ENCODE data around the gene ERP44. TPM values are rescaled to one million over a fixed set of nuclear protein-coding genes. Genes with fewer than 3 reads are reported as not detected.

The ERP44 gene
- total RNA-seq, 4 donors from 2014 or later, result 7.0 to 10.8 (median 9.7) TPM

GRCh38 chr9:100057624-100058023, 41.2 kb downstream of the ERP44 start:
- no peak overlapping the region for H3K4me3 ChIP-seq
- intact Hi-C loops (cut with DNase I; ENCODE audit: low total_unique reads) (no loop called here), in situ Hi-C loops (cut with MboI; ENCODE audit: low sequenced_read_pairs in 4 of 4) (no loop called here)
- no peaks in the 10 kb centered on the region for H3K27me3 ChIP-seq
- H3K36me3 ChIP-seq, result peaks cover 0 to 5% of the 10 kb centered on the region in 2 donors
- no peaks in the 10 kb centered on the region for H3K9me3 ChIP-seq
- no peaks in the 10 kb centered on the region for H3K4me1 ChIP-seq
- TF ChIP-seq POLR2A (IDR thresholded peaks at IDR 0.05) (no peak), CTCF (IDR thresholded peaks at IDR 0.05 in 4 of 5, conservative IDR thresholded peaks at IDR 0.05 in 1 of 5) (no peak)
- ATAC-seq, result no peak
- DNase-seq, result no peak
- H3K27ac ChIP-seq, result no peak overlapping the region

GRCh38 chr9:100056561-100056960, 42.2 kb downstream of the ERP44 start:
- DNase-seq (no peak), ATAC-seq (no peak)
- Histone ChIP-seq H3K27me3 (no peaks in the 10 kb centered on the region), H3K9me3 (no peaks in the 10 kb centered on the region), H3K27ac (no peak overlapping the region), H3K36me3 (peaks cover 0 to 11% of the 10 kb centered on the region in 2 donors), H3K4me3 (no peak overlapping the region), H3K4me1 (no peaks in the 10 kb centered on the region)
- TF ChIP-seq POLR2A (IDR thresholded peaks at IDR 0.05) (no peak), CTCF (IDR thresholded peaks at IDR 0.05 in 4 of 5, conservative IDR thresholded peaks at IDR 0.05 in 1 of 5) (no peak)
- intact Hi-C loops (cut with DNase I; ENCODE audit: low total_unique reads), result no loop called here
- in situ Hi-C loops (cut with MboI; ENCODE audit: low sequenced_read_pairs in 4 of 4), result no loop called here

GRCh38 chr9:100052375-100052774, 46.4 kb downstream of the ERP44 start:
- intact Hi-C loops (cut with DNase I; ENCODE audit: low total_unique reads), result no loop called here
- DNase-seq (no peak), ATAC-seq (no peak)
- H3K36me3 ChIP-seq, result peaks cover 0 to 10% of the 10 kb centered on the region in 2 donors
- no peaks in the 10 kb centered on the region for H3K27me3 ChIP-seq
- no peak overlapping the region for H3K4me3 ChIP-seq
- H3K9me3 ChIP-seq, result no peaks in the 10 kb centered on the region
- H3K27ac ChIP-seq, result no peak overlapping the region
- TF ChIP-seq CTCF (IDR thresholded peaks at IDR 0.05 in 4 of 5, conservative IDR thresholded peaks at IDR 0.05 in 1 of 5), result no peak
- no peak for TF ChIP-seq POLR2A (IDR thresholded peaks at IDR 0.05)
- in situ Hi-C loops (cut with MboI; ENCODE audit: low sequenced_read_pairs in 4 of 4), result no loop called here
- H3K4me1 ChIP-seq, result no peaks in the 10 kb centered on the region

- ATAC-seq (no peak), DNase-seq (no peak)
- intact Hi-C loops (cut with DNase I; ENCODE audit: low total_unique reads) (no loop called here), in situ Hi-C loops (cut with MboI; ENCODE audit: low sequenced_read_pairs in 4 of 4) (loop anchor here in 1 of 4 donors (25.0 kb wide), 1 partner anchor 163 kb away; no protein-coding TSS in a partner anchor)
- Histone ChIP-seq H3K27ac (no peak overlapping the region), H3K27me3 (no peaks in the 10 kb centered on the region), H3K4me1 (no peaks in the 10 kb centered on the region), H3K9me3 (no peaks in the 10 kb centered on the region), H3K4me3 (no peak overlapping the region), H3K36me3 (peaks cover 0 to 10% of the 10 kb centered on the region in 2 donors)
- no peak for TF ChIP-seq POLR2A (IDR thresholded peaks at IDR 0.05)
- no peak for TF ChIP-seq CTCF (IDR thresholded peaks at IDR 0.05 in 4 of 5, conservative IDR thresholded peaks at IDR 0.05 in 1 of 5)
Observed at GRCh38 chr9:100049551-100049950, 49.2 kb downstream of the ERP44 start.

- no peak for TF ChIP-seq POLR2A (IDR thresholded peaks at IDR 0.05)
- TF ChIP-seq CTCF (IDR thresholded peaks at IDR 0.05 in 4 of 5, conservative IDR thresholded peaks at IDR 0.05 in 1 of 5), result no peak
- Histone ChIP-seq H3K27me3 (no peaks in the 10 kb centered on the region), H3K4me1 (peaks cover 0 to 14% of the 10 kb centered on the region in 2 donors), H3K4me3 (no peak overlapping the region), H3K9me3 (no peaks in the 10 kb centered on the region), H3K27ac (no peak overlapping the region), H3K36me3 (no peaks in the 10 kb centered on the region)
- no peak for ATAC-seq
- in situ Hi-C loops (cut with MboI; ENCODE audit: low sequenced_read_pairs in 4 of 4), result loop anchor here in 3 of 4 donors (10.0 to 25.0 kb wide), 3 partner anchors 174 to 286 kb away; no protein-coding TSS in a partner anchor
- intact Hi-C loops (cut with DNase I; ENCODE audit: low total_unique reads), result no loop called here
- DNase-seq, result no peak
Observed at GRCh38 chr9:100038472-100038871, 60.3 kb downstream of the ERP44 start.
